ENCODE measurements around the gene GABBR1. TPM values are rescaled to one million over a fixed set of nuclear protein-coding genes. Genes with fewer than 3 reads are reported as not detected.

GABBR1 gene
- total RNA-seq, 1 experiment from 2014 or later: 12.1 TPM

Other genes starting within 250 kb of the GABBR1 start
- gene OR12D2, start 237.6 kb downstream of the GABBR1 start, total RNA-seq (2014; rRNA removed; shearing (Covaris generic)): not detected in 2 replicates
- not detected in 2 replicates for gene OR12D1, start 218.3 kb downstream of the GABBR1 start, total RNA-seq (2014; rRNA removed; shearing (Covaris generic))
- gene OR10C1, start 193.9 kb downstream of the GABBR1 start, total RNA-seq (2014; rRNA removed; shearing (Covaris generic)): not detected in 2 replicates
- gene OR11A1, start 176.1 kb downstream of the GABBR1 start, total RNA-seq (2014; rRNA removed; shearing (Covaris generic)): not detected in 2 replicates
- not detected in 2 replicates for gene OR2H1, start 176.0 kb downstream of the GABBR1 start, total RNA-seq (2014; rRNA removed; shearing (Covaris generic))
- not detected in 2 replicates for gene MAS1L, start 145.2 kb downstream of the GABBR1 start, total RNA-seq (2014; rRNA removed; shearing (Covaris generic))
- not detected in 2 replicates for gene UBD, start 73.5 kb downstream of the GABBR1 start, total RNA-seq (2014; rRNA removed; shearing (Covaris generic))
- not detected in 2 replicates for gene OR2H2, start 48.1 kb downstream of the GABBR1 start, total RNA-seq (2014; rRNA removed; shearing (Covaris generic))
- gene MOG, start 23.9 kb upstream of the GABBR1 start, total RNA-seq (2014; rRNA removed; shearing (Covaris generic)): not detected in 2 replicates
- 0.08 TPM in 1 of 2 replicates, not detected in the other for gene ZFP57, start 48.0 kb upstream of the GABBR1 start, total RNA-seq (2014; rRNA removed; shearing (Covaris generic))
- gene HLA-F, start 90.3 kb upstream of the GABBR1 start, total RNA-seq (2014; rRNA removed; shearing (Covaris generic)): not detected in 2 replicates
- not detected in 2 replicates for gene HLA-G, start 194.6 kb upstream of the GABBR1 start, total RNA-seq (2014; rRNA removed; shearing (Covaris generic))

All from SJCRH30 (cell line).